Measurements from ENCODE around the gene FNTB.

DNA sequence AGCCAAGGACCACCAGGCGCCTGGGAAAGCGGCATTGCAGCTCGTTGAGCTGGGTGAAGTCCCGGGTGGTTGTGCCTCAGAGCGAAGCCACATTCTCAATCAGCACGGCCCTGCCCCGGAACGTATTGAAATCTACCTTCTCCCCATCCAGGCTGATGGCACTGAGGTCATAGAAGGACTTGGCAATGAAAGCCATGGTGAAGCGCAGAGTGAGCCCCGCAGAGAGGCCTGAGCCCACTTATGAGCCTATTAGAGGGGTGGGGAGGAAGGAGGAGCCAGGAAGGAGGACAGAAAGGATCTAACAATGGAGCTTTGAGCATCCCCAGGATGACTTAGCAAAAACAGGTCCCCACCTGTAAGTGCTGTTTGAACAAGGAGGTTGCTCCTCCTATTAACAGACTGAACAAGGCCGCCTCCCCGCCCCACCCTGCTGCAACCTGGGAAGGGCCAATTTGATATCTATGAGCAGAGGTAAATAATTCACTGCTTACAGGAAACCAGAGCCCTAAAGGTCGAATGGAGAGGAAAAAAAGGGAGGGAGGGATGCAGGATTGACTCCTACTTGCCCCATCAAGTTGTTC, 44.1 kb upstream of the FNTB start, which contains the start of gene GPX2:
- TF ChIP-seq, protein P1, sequence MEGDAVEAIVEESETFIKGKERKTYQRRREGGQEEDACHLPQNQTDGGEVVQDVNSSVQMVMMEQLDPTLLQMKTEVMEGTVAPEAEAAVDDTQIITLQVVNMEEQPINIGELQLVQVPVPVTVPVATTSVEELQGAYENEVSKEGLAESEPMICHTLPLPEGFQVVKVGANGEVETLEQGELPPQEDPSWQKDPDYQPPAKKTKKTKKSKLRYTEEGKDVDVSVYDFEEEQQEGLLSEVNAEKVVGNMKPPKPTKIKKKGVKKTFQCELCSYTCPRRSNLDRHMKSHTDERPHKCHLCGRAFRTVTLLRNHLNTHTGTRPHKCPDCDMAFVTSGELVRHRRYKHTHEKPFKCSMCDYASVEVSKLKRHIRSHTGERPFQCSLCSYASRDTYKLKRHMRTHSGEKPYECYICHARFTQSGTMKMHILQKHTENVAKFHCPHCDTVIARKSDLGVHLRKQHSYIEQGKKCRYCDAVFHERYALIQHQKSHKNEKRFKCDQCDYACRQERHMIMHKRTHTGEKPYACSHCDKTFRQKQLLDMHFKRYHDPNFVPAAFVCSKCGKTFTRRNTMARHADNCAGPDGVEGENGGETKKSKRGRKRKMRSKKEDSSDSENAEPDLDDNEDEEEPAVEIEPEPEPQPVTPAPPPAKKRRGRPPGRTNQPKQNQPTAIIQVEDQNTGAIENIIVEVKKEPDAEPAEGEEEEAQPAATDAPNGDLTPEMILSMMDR (IDR thresholded peaks at IDR 0.05; ENCODE audit: insufficient read depth, low read length): no peak
- no peak for TF ChIP-seq POLR2AphosphoS5 (IDR thresholded peaks at IDR 0.05; ENCODE audit: low read depth)
- no peak for TF ChIP-seq REST (IDR thresholded peaks at IDR 0.05; ENCODE audit: insufficient replicate concordance, low read depth)
- no peak for TF ChIP-seq GABPA (IDR thresholded peaks at IDR 0.05; ENCODE audit: low read depth)
- no peak for TF ChIP-seq SPI1 (IDR thresholded peaks at IDR 0.05; ENCODE audit: borderline replicate concordance, low read depth)

All from HL-60 (cell line).